ENCODE measurements around the gene CASZ1.

DNA sequence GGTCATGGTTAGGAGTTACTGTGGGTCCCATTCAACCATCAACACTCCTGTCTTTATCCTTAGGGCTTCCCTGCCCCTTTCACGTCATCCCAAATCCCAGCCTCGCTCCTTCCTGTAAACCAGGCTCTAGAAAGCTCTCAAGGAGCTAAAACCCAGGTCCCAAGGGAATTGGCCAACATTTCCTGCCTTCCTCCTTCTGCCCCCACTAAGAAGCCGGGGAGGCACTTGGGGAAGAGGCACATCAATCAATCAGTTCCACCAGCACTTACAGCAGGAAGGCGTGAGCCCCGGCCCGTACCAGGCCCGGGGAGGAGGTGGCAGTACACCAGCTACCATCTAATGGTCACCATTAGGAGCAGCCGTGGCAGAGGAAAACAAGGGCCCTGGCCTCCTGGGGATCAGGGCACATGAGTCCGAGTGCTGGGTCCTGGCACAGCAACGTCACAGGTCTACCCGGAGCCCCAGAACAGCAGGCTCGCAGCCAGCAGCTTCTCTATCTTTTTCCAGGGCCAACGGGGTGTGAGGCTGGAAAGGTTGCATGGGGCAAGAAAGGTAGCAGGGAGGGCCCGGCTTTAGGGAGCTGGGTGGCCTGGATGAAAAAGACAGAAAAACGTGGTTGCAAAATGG, 108.6 kb downstream of the CASZ1 start:
- TF ChIP-seq CTCF (IDR thresholded peaks at IDR 0.05), result no peak
- no peak for TF ChIP-seq POLR2AphosphoS5 (IDR thresholded peaks at IDR 0.05)
